ENCODE measurements around the gene PRKN. TPM values are rescaled to one million over a fixed set of nuclear protein-coding genes. Genes with fewer than 3 reads are reported as not detected.

The PRKN gene
- total and polyA plus RNA-seq, 2 experiments from 2014 or later: 2.3 to 3.9 TPM

DNA sequence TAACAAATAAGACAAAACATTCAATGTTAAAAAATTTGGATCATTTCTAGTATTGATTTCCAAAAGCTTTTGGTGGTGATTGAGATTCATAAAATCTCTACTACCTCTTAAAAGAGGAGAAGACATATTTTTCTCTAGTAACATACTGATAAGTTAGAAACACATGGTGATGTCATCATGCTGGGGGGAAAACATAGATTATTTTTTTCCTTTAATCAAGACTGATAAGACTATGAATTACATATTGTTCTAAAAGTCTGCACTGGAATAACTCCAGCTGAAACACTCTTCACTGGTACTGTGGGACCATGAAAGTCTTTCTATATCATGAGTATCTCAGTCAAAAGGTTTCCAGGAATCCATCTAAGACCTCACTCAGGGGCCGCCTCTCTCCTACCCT, 515.8 kb downstream of the PRKN start:
- 95% methylated on average over 1 of the region's 1 CpG for WGBS (ENCODE audit: low lambda C conversion rate, missing lambda C conversion rate)
- no peaks in the 10 kb centered on the region for H4K20me1 ChIP-seq (ENCODE audit: insufficient read depth, poor library complexity, severe bottlenecking)
- no peak for TF ChIP-seq EZH2 (IDR thresholded peaks at IDR 0.05; ENCODE audit: borderline replicate concordance)
- no peak overlapping the region for H2AFZ ChIP-seq
- no peaks in the 10 kb centered on the region for H3K36me3 ChIP-seq (replicated peaks; ENCODE audit: insufficient read depth, low read depth)
- H3K4me3 ChIP-seq: no peak overlapping the region
- no peak for DNase-seq (ENCODE audit: low spot score)
- no peaks in the 10 kb centered on the region for H3K9me2 ChIP-seq (replicated peaks; ENCODE audit: insufficient read depth)
- H3K4me2 ChIP-seq: no peak overlapping the region
- no peaks in the 10 kb centered on the region for H3K9me3 ChIP-seq (ENCODE audit: low read depth)
- H3K4me1 ChIP-seq (ENCODE audit: insufficient read depth): no peaks in the 10 kb centered on the region
- no peaks in the 10 kb centered on the region for H3K27me3 ChIP-seq
- H3K79me2 ChIP-seq: no peaks in the 10 kb centered on the region
- no peak overlapping the region for H3K27ac ChIP-seq

DNA sequence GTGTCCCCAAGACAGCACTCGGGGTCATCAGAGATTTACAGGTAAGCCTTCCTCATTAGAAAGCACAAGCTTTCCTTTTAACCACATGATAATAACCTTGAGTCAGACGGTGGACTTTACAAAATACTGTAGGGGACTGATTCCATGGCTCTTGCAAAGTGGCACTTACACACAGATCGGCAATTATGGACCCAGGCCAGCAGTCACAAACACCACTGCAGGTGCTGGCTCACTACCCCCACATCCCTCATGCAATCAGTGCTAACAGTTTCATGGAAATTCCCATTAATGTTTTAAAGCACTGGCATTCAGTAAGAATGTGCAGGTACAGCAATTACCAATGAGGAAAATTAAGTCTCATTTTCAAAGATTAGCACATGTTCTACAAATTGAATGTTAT, 516.5 kb downstream of the PRKN start:
- no peak overlapping the region for H2AFZ ChIP-seq
- no peaks in the 10 kb centered on the region for H3K9me2 ChIP-seq (replicated peaks; ENCODE audit: insufficient read depth)
- no peaks in the 10 kb centered on the region for H3K27me3 ChIP-seq
- 80% methylated on average over 3 of the region's 3 CpGs for WGBS (ENCODE audit: low lambda C conversion rate, missing lambda C conversion rate)
- H3K79me2 ChIP-seq: no peaks in the 10 kb centered on the region
- TF ChIP-seq EZH2phosphoT487 (IDR thresholded peaks at IDR 0.05; ENCODE audit: low read depth, severe bottlenecking, unreplicated experiment) (no peak), EZH2 (IDR thresholded peaks at IDR 0.05; ENCODE audit: borderline replicate concordance) (no peak), CTCF (IDR thresholded peaks at IDR 0.05; ENCODE audit: poor library complexity) (no peak)
- H3K4me1 ChIP-seq (ENCODE audit: insufficient read depth): no peaks in the 10 kb centered on the region
- no peak overlapping the region for H3K4me2 ChIP-seq
- H3K9me3 ChIP-seq (ENCODE audit: low read depth): no peaks in the 10 kb centered on the region
- H3K27ac ChIP-seq: no peak overlapping the region
- H4K20me1 ChIP-seq (ENCODE audit: insufficient read depth, poor library complexity, severe bottlenecking): no peaks in the 10 kb centered on the region
- DNase-seq (ENCODE audit: low spot score): no peak
- no peak overlapping the region for H3K4me3 ChIP-seq
- H3K36me3 ChIP-seq (replicated peaks; ENCODE audit: insufficient read depth, low read depth): no peaks in the 10 kb centered on the region

DNA sequence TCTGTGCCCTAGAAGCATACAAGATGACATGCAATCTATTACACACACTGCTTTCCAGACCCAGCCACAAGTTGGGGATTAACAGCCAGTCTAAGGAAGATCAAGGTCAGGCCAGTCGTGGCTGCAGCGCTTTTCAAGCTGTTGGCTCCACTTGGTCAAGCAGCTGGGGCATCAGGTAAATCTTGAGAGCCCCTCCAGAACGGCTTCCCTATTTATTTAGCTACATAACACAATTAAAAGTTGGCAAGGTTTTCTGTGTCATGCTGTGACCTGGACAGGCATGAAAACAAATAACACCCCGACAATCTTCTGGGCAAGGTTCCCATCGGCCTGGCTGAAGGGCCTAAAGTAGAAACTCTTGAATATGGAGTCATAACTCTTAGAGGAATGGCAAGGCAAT, 524.3 kb downstream of the PRKN start:
- no peaks in the 10 kb centered on the region for H3K4me1 ChIP-seq (ENCODE audit: insufficient read depth)
- H2AFZ ChIP-seq: no peak overlapping the region
- no peaks in the 10 kb centered on the region for H3K79me2 ChIP-seq
- DNase-seq (ENCODE audit: low spot score): no peak
- H3K4me3 ChIP-seq: no peak overlapping the region
- no peaks in the 10 kb centered on the region for H3K9me2 ChIP-seq (replicated peaks; ENCODE audit: insufficient read depth)
- no peak overlapping the region for H3K4me2 ChIP-seq
- H3K27ac ChIP-seq: no peak overlapping the region
- no peaks in the 10 kb centered on the region for H3K36me3 ChIP-seq (replicated peaks; ENCODE audit: insufficient read depth, low read depth)
- H3K27me3 ChIP-seq: no peaks in the 10 kb centered on the region
- no peaks in the 10 kb centered on the region for H4K20me1 ChIP-seq (ENCODE audit: insufficient read depth, poor library complexity, severe bottlenecking)
- WGBS (ENCODE audit: low lambda C conversion rate, missing lambda C conversion rate): 80% methylated on average over 5 of the region's 5 CpGs
- TF ChIP-seq EZH2phosphoT487 (IDR thresholded peaks at IDR 0.05; ENCODE audit: low read depth, severe bottlenecking, unreplicated experiment): no peak
- TF ChIP-seq CTCF (IDR thresholded peaks at IDR 0.05; ENCODE audit: poor library complexity): no peak
- no peak for TF ChIP-seq EZH2 (IDR thresholded peaks at IDR 0.05; ENCODE audit: borderline replicate concordance)
- no peaks in the 10 kb centered on the region for H3K9me3 ChIP-seq (ENCODE audit: low read depth)

- H3K36me3 ChIP-seq (replicated peaks; ENCODE audit: insufficient read depth, low read depth): no peaks in the 10 kb centered on the region
- H3K4me2 ChIP-seq: no peak overlapping the region
- H3K4me1 ChIP-seq (ENCODE audit: insufficient read depth): no peaks in the 10 kb centered on the region
- H4K20me1 ChIP-seq (ENCODE audit: insufficient read depth, poor library complexity, severe bottlenecking): no peaks in the 10 kb centered on the region
- H3K79me2 ChIP-seq: no peaks in the 10 kb centered on the region
- no peak overlapping the region for H3K4me3 ChIP-seq
- no peaks in the 10 kb centered on the region for H3K9me2 ChIP-seq (replicated peaks; ENCODE audit: insufficient read depth)
- no peak for DNase-seq (ENCODE audit: low spot score)
- no peaks in the 10 kb centered on the region for H3K9me3 ChIP-seq (ENCODE audit: low read depth)
- no peaks in the 10 kb centered on the region for H3K27me3 ChIP-seq
- no peak overlapping the region for H2AFZ ChIP-seq
- no peak overlapping the region for H3K27ac ChIP-seq
- TF ChIP-seq EZH2phosphoT487 (IDR thresholded peaks at IDR 0.05; ENCODE audit: low read depth, severe bottlenecking, unreplicated experiment) (no peak), EZH2 (IDR thresholded peaks at IDR 0.05; ENCODE audit: borderline replicate concordance) (no peak), CTCF (IDR thresholded peaks at IDR 0.05; ENCODE audit: poor library complexity) (no peak)
- WGBS (ENCODE audit: low lambda C conversion rate, missing lambda C conversion rate): 87% methylated on average over 9 of the region's 9 CpGs
These were observed 526.4 kb downstream of the PRKN start for GRCh38 chr6:162200945-162201690.
